GM23338 (cell line): ENCODE measurements around the gene UBE2G2. TPM values are rescaled to one million over a fixed set of nuclear protein-coding genes. Genes with fewer than 3 reads are reported as not detected.
A peak's percentile ranks its signal among the peaks of the same experiment; 100 is the strongest.

Experiments used
- ATAC-seq: fragments of 200-7000 bp; cut with Tn5 transposase; 3 replicates; pipeline ENCODE4 v1.9.1; 2020
- DNase-seq: peaks from one replicate; pipeline ENCODE4 v3.0.0-alpha.2; 2015; ENCODE audit warnings: low spot score
- H2AFZ ChIP-seq: fragments of 200-600 bp; sonication (generic); 2 replicates; pipeline ENCODE4 v1.8.0; 2016; ENCODE audit warnings: antibody characterized with exemption, mild to moderate bottlenecking, moderate library complexity
- H3F3A ChIP-seq: fragments of 200-600 bp; sonication (generic); replicated peaks from 2 replicates; pipeline ENCODE4 v1.8.0; 2017; ENCODE audit warnings: antibody characterized with exemption, mixed run types, low read depth
- H3K27ac ChIP-seq: fragments of 200-600 bp; sonication (generic); 2 replicates; pipeline ENCODE4 v1.6.1; 2016; ENCODE audit warnings: low read depth
- H3K27me3 ChIP-seq: fragments of 200-600 bp; sonication (generic); 2 replicates; pipeline ENCODE4 v1.8.0; 2016; ENCODE audit warnings: mild to moderate bottlenecking, mixed run types, moderate library complexity; ENCODE audit not compliant: insufficient read depth
- H3K36me3 ChIP-seq: fragments of 200-600 bp; sonication (generic); 2 replicates; pipeline ENCODE4 v1.8.0; 2016; ENCODE audit warnings: mild to moderate bottlenecking; ENCODE audit not compliant: insufficient read depth
- H3K4me1 ChIP-seq: fragments of 200-600 bp; sonication (generic); 2 replicates; pipeline ENCODE4 v1.8.0; 2016; ENCODE audit warnings: mild to moderate bottlenecking, moderate library complexity; ENCODE audit not compliant: insufficient read depth
- H3K4me2 ChIP-seq: fragments of 200-600 bp; sonication (generic); 2 replicates; pipeline ENCODE4 v1.7.1; 2017; ENCODE audit warnings: mixed run types
- H3K4me3 ChIP-seq: fragments of 200-600 bp; sonication (generic); 2 replicates; pipeline ENCODE4 v1.6.1; 2016; ENCODE audit warnings: mixed run types
- H3K79me2 ChIP-seq: fragments of 200-600 bp; sonication (generic); replicated peaks from 2 replicates; pipeline ENCODE4 v1.8.0; 2017; ENCODE audit warnings: mild to moderate bottlenecking; ENCODE audit not compliant: insufficient read depth
- H3K9me2 ChIP-seq: fragments of 200-600 bp; sonication (generic); 2 replicates; pipeline ENCODE4 v1.8.0; 2017; ENCODE audit not compliant: insufficient read depth
- H4K20me1 ChIP-seq: fragments of 200-600 bp; sonication (generic); replicated peaks from 2 replicates; pipeline ENCODE4 v1.8.0; 2017; ENCODE audit warnings: mild to moderate bottlenecking; ENCODE audit not compliant: insufficient read depth
- H3K27ac Mint-ChIP-seq: 2 replicates; pipeline ENCODE4 v1.8.0; 2020; ENCODE audit warnings: inconsistent platforms, mild to moderate bottlenecking, moderate library complexity, mixed read lengths
- H3K27me3 Mint-ChIP-seq: 3 replicates; pipeline ENCODE4 v1.8.0; 2022; ENCODE audit warnings: low read depth, mild to moderate bottlenecking, moderate library complexity, mixed read lengths, inconsistent platforms; ENCODE audit not compliant: insufficient read depth, poor library complexity
- H3K36me3 Mint-ChIP-seq: 3 replicates; pipeline ENCODE4 v1.8.0; 2021; ENCODE audit warnings: low read depth, mild to moderate bottlenecking, inconsistent platforms, moderate library complexity, mixed read lengths
- H3K4me1 Mint-ChIP-seq: 3 replicates; pipeline ENCODE4 v1.8.0; 2020; ENCODE audit warnings: mild to moderate bottlenecking, inconsistent platforms, mixed read lengths
- H3K4me3 Mint-ChIP-seq: 3 replicates; pipeline ENCODE4 v1.8.0; 2021; ENCODE audit warnings: moderate library complexity, mild to moderate bottlenecking, inconsistent platforms, mixed read lengths
- H3K9me3 Mint-ChIP-seq: 3 replicates; pipeline ENCODE4 v1.8.0; 2020; ENCODE audit warnings: moderate library complexity, mild to moderate bottlenecking, inconsistent platforms, mixed read lengths
- CTCF ChIP-seq, 2 experiments: fragments of 200-600 bp in 1 of 2; sonication (generic) in 1 of 2; conservative IDR thresholded peaks; 2 replicates each; pipeline versions ENCODE4 v1.5.1 to v1.6.1; 2016 to 2017; ENCODE audit warnings: antibody characterized with exemption in 2 of 2, low read depth in 2 of 2, mild to moderate bottlenecking in 2 of 2, moderate library complexity in 1 of 2
- ETS1 ChIP-seq: IDR thresholded peaks from 2 replicates; pipeline ENCODE4 v1.6.1; 2016; ENCODE audit warnings: antibody characterized with exemption
- EZH2 ChIP-seq: fragments of 200-600 bp; sonication (generic); IDR thresholded peaks from one replicate; pipeline ENCODE4 v1.8.0; 2017; ENCODE audit warnings: antibody characterized with exemption, mild to moderate bottlenecking, low read depth; ENCODE audit not compliant: unreplicated experiment
- NANOG ChIP-seq: IDR thresholded peaks from 2 replicates; pipeline ENCODE4 v1.6.1; 2016; ENCODE audit warnings: antibody characterized with exemption, borderline replicate concordance
- ZNF114 ChIP-seq: fragments of 250-450 bp; sonication (Bioruptor Pico); IDR thresholded peaks from 2 replicates; pipeline ENCODE4 v1.5.0; 2020; ENCODE audit warnings: mild to moderate bottlenecking, moderate library complexity
- ZNF462 ChIP-seq: fragments of 250-450 bp; sonication (Bioruptor Pico); IDR thresholded peaks from 2 replicates; pipeline ENCODE4 v1.5.0; 2020; ENCODE audit warnings: mild to moderate bottlenecking, moderate library complexity
- polyA plus RNA-seq: library from polyadenylated mRNA; unstranded; fragments of >200 nt; fragmentation: Nextera tagmentation; extraction: Ambion mirVana; gene quantifications from 2 replicates; pipeline ENCODE4 v1.2.1, GENCODE V29; 2016
- total RNA-seq: library from RNA; depleted of rRNA; stranded (reverse); fragments of >200 nt; shearing (Covaris generic); gene quantifications from 2 replicates; pipeline ENCODE4 v1.2.3, GENCODE V29; 2014

The UBE2G2 gene
- total and polyA plus RNA-seq, 2 experiments from 2014 or later = 66.4 to 100 TPM

- peak; percentile 8; the same call in 1 of the 3 replicates for ATAC-seq
- peak; percentile 67 for DNase-seq
- Histone ChIP-seq H3K4me1 (peaks cover 21% of the 10 kb centered on the region), H3K27me3 (no peaks in the 10 kb centered on the region), H3K27ac (no peak overlapping the region), H3K4me3 (peak overlapping the region; percentile 98), H3K79me2 (peaks cover 68% of the 10 kb centered on the region), H3K4me2 (peak overlapping the region; percentile 94), H3K9me2 (no peaks in the 10 kb centered on the region), H3F3A (0 out of 2 replicates have a peak, but pooled peaks cover 21% of the 10 kb centered on the region), H2AFZ (no peak overlapping the region), H3K36me3 (peaks cover 12% of the 10 kb centered on the region; the same call in 1 of the 2 replicates), H4K20me1 (peaks cover 47% of the 10 kb centered on the region)
- no peak overlapping the region for H3K27ac Mint-ChIP-seq
- peaks cover 61% of the 10 kb centered on the region for H3K36me3 Mint-ChIP-seq
- TF ChIP-seq CTCF (conservative IDR thresholded peaks at IDR 0.05; ENCODE audit: low read depth in 2 of 2) = peak; percentile 58 to 62
- TF ChIP-seq ZNF114 = no peak
- peaks cover 11% of the 10 kb centered on the region for H3K27me3 Mint-ChIP-seq
- peaks cover 30% of the 10 kb centered on the region for H3K4me1 Mint-ChIP-seq
- no peaks in the 10 kb centered on the region for H3K9me3 Mint-ChIP-seq
- H3K4me3 Mint-ChIP-seq = peak overlapping the region; percentile 97
Measured at GRCh38 chr21:44800103-44800502, 1.5 kb downstream of the UBE2G2 start.

GRCh38 chr21:44799646-44800045 lies 2.0 kb downstream of the UBE2G2 start:
- peaks cover 12% of the 10 kb centered on the region; the same call in 1 of the 2 replicates for H3K36me3 ChIP-seq
- H3K4me1 ChIP-seq = peaks cover 21% of the 10 kb centered on the region
- H2AFZ ChIP-seq = no peak overlapping the region
- no peak overlapping the region for H3K27ac Mint-ChIP-seq
- 0 out of 2 replicates have a peak, but pooled peaks cover 21% of the 10 kb centered on the region for H3F3A ChIP-seq
- DNase-seq (no peak), ATAC-seq (no peak)
- H3K4me1 Mint-ChIP-seq = peaks cover 30% of the 10 kb centered on the region
- H3K27me3 Mint-ChIP-seq = peaks cover 11% of the 10 kb centered on the region
- H3K36me3 Mint-ChIP-seq = peaks cover 57% of the 10 kb centered on the region
- peaks cover 72% of the 10 kb centered on the region for H3K79me2 ChIP-seq
- H3K27me3 ChIP-seq = no peaks in the 10 kb centered on the region
- no peaks in the 10 kb centered on the region for H3K9me2 ChIP-seq
- peak overlapping the region; percentile 97 for H3K4me3 Mint-ChIP-seq
- H3K4me2 ChIP-seq = peak overlapping the region; percentile 14; the same call in 1 of the 2 replicates
- H3K4me3 ChIP-seq = 0 out of 2 replicates have a peak overlapping the region, but pooled peaks have one; percentile 98
- H4K20me1 ChIP-seq = peaks cover 51% of the 10 kb centered on the region
- no peak overlapping the region for H3K27ac ChIP-seq
- H3K9me3 Mint-ChIP-seq = no peaks in the 10 kb centered on the region
- TF ChIP-seq CTCF (conservative IDR thresholded peaks at IDR 0.05; ENCODE audit: low read depth in 2 of 2) (no peak), ZNF462 (no peak), ZNF114 (no peak), EZH2 (no peak), NANOG (no peak), ETS1 (no peak)
